Measurements from ENCODE around the gene S1PR1.
"Not testable (repeated sequence)": the region's sequence is repeated elsewhere in the genome, so short reads cannot be mapped to it uniquely, and the experiment has no call there.

The S1PR1 gene

DNA sequence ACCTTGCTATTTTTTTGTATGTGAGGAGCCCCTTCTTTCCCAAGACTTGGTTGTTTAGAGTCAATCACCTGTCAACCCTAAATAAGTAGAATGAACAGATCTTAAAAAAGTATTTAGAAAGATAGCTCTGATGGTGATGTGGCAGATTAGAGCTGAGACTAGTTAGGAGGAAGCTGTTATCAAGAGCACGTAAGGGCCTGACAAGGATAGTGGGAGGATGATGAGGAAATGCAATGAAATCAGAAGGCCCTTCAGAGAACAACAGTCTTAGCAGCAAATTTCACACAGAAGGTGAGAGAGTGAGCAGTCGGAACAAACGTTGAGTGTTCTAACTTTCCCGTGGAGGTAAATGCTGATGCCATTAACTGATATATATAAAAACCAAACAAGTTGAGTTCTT is 15.9 kb upstream of the S1PR1 start:
- no peak for DNase-seq

GRCh38 chr1:101221945-101222429 is 14.8 kb upstream of the S1PR1 start:
- no peak for DNase-seq

GRCh38 chr1:101227837-101228236 is 9.0 kb upstream of the S1PR1 start:
- DNase-seq = no peak

DNA sequence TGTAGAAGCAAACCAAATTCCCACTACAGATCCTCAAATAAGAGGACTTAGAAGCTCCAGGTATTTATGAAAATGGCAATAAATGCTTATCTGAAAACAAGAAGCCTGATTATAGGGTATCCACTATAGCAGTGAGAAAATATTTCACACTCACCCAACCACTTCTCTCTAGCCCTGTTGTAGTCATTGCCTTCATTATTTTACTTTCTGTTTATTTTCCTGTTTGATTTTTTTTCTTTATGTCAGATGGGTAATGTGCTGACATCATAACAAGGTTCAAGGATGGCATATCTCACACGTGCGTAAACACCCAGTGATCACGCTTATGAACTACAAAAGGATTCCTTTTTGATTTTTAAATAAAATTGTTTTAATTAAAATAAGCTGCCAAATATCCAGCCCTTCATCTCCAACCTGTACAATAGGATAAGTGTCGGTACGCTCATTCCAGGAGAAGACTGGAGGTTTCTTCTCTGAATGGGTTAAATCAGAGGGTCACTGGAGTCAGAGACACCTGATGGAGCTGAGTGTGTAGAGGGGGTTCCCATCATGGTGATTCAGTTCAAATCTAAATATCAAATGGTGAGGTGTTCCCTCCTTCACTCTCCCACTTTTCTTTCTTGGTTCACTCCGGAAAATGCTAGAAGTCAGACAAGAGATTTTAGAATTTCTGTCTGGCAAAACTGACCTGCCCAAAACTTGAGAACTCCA is 8.2 kb upstream of the S1PR1 start:
- DNase-seq = no peak

GRCh38 chr1:101232182-101232581 is 4.6 kb upstream of the S1PR1 start:
- not testable (repeated sequence) for DNase-seq

GRCh38 chr1:101233495-101233894 is 3.3 kb upstream of the S1PR1 start:
- DNase-seq = no peak

- no peak for DNase-seq
Observed at GRCh38 chr1:101235216-101235695, 1.6 kb upstream of the S1PR1 start.

- no peak for DNase-seq
Observed at GRCh38 chr1:101235696-101236515, 913 bp upstream of the S1PR1 start.

DNA sequence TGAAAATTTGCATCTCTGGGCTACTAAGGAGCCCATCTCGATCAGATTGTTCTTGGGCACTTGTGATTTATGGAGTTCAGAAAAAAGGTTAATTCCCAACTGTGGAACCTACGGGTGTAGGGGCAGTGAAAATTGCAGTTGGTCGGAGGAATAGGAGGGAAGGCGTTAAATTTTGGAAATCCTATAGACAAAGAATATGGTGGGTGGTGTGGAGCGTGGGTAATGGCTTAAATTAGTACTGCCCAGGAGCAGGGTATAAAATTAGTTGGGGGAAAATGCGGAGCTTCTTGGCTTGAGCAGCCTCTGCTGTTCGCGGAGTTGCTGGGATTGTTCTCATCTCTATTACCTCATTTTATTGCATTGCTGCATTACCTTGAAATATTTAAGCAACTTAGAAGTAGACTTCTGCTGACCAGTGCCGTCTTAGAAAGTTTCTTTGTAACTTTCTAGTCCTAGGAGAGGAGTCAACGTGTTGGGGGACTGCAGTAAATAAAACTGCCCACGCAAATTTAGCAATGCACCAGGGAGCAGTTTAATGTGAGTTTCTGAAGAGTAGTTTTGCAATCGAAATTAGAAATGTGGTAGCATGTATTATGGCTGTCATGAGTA is 514 bp downstream of the S1PR1 start:
- no peak for DNase-seq

DNA sequence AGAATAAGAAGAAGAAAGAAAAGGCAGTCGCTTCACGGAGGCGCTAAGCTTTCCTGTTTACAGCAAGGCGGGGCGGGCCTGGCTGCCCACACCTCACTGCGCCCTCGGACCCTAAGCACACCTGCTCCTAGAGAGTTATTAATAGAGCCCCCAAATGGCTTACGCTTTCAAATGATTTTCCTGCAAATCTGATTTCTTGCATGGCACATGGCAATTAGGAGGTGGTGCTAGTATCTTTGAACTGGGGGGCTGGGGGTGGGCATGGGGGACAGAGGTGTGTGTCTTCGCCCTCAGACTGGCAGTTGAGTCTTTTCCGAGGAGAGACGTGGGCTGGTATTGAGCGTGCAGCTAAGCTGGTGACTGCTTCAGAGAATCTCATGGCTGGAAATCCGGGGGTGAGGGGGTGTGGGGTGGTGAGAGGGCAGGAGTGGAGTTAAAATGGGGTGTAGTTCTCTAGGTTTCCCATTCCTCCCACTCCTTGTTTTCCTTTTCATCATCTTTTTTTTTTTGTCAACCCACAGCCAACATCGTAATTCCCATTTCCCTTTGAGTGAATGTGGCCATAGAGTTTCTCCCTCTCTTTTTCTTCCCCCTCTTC is 1.3 kb downstream of the S1PR1 start:
- no peak for DNase-seq

DNA sequence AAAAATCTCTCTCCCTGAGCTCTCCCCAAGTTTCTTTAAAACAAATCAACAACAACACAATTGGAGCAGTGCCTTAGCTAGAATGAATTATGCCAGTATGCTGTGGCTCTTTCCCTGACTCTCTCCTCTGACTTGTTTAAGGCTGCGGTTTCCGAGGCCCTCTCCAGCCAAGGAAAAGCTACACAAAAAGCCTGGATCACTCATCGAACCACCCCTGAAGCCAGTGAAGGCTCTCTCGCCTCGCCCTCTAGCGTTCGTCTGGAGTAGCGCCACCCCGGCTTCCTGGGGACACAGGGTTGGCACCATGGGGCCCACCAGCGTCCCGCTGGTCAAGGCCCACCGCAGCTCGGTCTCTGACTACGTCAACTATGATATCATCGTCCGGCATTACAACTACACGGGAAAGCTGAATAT is 1.9 kb downstream of the S1PR1 start:
- DNase-seq = no peak

DNA sequence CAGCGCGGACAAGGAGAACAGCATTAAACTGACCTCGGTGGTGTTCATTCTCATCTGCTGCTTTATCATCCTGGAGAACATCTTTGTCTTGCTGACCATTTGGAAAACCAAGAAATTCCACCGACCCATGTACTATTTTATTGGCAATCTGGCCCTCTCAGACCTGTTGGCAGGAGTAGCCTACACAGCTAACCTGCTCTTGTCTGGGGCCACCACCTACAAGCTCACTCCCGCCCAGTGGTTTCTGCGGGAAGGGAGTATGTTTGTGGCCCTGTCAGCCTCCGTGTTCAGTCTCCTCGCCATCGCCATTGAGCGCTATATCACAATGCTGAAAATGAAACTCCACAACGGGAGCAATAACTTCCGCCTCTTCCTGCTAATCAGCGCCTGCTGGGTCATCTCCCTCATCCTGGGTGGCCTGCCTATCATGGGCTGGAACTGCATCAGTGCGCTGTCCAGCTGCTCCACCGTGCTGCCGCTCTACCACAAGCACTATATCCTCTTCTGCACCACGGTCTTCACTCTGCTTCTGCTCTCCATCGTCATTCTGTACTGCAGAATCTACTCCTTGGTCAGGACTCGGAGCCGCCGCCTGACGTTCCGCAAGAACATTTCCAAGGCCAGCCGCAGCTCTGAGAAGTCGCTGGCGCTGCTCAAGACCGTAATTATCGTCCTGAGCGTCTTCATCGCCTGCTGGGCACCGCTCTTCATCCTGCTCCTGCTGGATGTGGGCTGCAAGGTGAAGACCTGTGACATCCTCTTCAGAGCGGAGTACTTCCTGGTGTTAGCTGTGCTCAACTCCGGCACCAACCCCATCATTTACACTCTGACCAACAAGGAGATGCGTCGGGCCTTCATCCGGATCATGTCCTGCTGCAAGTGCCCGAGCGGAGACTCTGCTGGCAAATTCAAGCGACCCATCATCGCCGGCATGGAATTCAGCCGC is 2.5 kb downstream of the S1PR1 start:
- DNase-seq = no peak

- DNase-seq = no peak
Observed at GRCh38 chr1:101240041-101240430, 3.2 kb downstream of the S1PR1 start.

DNA sequence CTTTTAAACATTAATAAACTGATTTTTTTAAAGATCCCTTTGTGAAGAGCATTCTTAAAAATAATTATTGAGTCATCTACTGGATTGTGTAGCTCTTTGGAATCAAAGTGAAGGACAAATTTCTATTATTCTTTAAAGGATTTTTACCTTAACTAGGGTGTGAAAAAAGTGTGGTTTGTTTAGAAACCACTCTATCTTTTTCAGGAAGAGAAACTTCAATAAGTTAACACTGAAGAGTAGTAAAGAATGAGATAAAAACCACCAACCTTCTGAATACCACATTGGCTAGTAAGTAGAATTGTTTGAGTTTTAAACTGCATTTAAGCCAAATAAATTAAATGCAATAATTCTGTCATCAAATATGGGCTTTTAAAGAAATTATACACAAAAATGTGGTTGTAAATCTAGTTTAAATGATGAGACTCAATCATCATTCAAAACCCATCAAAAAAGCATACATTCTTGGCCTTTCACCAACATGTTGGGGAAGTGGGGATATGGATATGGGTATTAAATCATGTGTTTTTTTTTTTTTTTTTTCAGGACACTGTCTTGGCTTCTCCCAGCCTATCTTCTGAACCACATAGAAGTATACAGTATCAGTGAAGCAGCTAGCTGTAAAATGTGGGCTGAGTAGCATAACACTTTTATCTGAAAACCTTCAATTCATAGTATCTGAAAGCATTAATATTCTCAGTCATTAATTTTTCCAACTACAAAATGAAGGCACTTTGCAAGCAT is 4.8 kb downstream of the S1PR1 start:
- no peak for DNase-seq

- DNase-seq = no peak
Observed at GRCh38 chr1:101242324-101243050, 5.7 kb downstream of the S1PR1 start.

GRCh38 chr1:101243751-101244150 is 6.9 kb downstream of the S1PR1 start:
- no peak for DNase-seq

- no peak for DNase-seq
Observed at GRCh38 chr1:101244842-101245241, 8.0 kb downstream of the S1PR1 start.

GRCh38 chr1:101245246-101245927 is 8.6 kb downstream of the S1PR1 start:
- no peak for DNase-seq

GRCh38 chr1:101247404-101248287 is 10.8 kb downstream of the S1PR1 start:
- DNase-seq = no peak
